Measurements from ENCODE around the gene PC. TPM values are rescaled to one million over a fixed set of nuclear protein-coding genes. Genes with fewer than 3 reads are reported as not detected.
A peak's percentile ranks its signal among the peaks of the same experiment; 100 is the strongest.
"Not testable (repeated sequence)": the region's sequence is repeated elsewhere in the genome, so short reads cannot be mapped to it uniquely, and the experiment has no call there.

PC gene
- total RNA-seq, 1 donor from 2014 or later = 4.7 TPM

DNA sequence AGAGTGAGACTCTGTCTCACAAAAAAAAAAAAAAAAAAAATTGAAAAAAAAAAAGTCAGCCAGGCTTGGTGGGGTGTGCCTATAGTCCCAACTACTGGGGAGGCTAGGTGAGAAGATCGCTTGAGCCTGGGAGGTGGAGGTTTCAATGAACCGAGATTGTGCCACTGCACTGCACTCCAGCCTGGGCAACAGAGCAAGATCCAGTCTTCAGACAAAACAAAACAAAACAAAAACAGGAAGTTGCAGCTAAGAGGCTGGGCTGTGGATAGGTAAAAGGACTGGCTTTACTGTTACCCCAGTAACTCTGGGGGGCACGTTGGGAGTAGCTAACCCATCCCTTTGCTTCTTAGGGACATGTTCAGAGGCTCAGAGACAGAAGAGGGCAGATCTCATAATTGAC is 6.3 kb upstream of the PC start:
- TF ChIP-seq, protein P1, sequence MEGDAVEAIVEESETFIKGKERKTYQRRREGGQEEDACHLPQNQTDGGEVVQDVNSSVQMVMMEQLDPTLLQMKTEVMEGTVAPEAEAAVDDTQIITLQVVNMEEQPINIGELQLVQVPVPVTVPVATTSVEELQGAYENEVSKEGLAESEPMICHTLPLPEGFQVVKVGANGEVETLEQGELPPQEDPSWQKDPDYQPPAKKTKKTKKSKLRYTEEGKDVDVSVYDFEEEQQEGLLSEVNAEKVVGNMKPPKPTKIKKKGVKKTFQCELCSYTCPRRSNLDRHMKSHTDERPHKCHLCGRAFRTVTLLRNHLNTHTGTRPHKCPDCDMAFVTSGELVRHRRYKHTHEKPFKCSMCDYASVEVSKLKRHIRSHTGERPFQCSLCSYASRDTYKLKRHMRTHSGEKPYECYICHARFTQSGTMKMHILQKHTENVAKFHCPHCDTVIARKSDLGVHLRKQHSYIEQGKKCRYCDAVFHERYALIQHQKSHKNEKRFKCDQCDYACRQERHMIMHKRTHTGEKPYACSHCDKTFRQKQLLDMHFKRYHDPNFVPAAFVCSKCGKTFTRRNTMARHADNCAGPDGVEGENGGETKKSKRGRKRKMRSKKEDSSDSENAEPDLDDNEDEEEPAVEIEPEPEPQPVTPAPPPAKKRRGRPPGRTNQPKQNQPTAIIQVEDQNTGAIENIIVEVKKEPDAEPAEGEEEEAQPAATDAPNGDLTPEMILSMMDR (conservative IDR thresholded peaks at IDR 0.05; ENCODE audit: low read depth, low read length) = no peak
- no peak for DNase-seq (ENCODE audit: low read depth)

DNA sequence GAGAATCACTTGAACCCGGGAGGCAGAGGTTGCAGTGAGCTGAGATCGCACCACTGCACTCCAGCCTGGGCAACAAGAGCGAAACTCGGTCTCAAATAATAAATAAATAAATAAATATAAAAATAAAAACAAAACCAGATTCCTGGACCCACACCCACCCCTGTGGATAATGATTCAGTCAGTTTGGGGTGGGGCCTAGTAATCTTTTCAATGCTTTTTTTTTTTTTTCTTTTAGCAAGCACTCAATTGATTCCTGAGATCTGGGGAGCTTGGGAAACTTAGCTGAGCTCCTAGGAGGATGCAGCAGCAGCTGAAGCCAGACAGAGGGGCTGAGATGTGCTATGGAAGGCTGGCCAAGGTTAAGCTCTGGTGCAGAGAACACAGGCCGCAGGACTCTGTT is 4.6 kb upstream of the PC start:
- DNase-seq (ENCODE audit: low read depth) = no peak
- TF ChIP-seq, protein P1 (conservative IDR thresholded peaks at IDR 0.05; ENCODE audit: low read depth, low read length) = no peak
- no peak overlapping the region for H3K4me3 ChIP-seq (ENCODE audit: low read depth, low read length)

More for the DNA sequence above, 6.3 kb upstream of the PC start:
- no peak overlapping the region for H3K4me3 ChIP-seq (ENCODE audit: low read depth, low read length)

DNA sequence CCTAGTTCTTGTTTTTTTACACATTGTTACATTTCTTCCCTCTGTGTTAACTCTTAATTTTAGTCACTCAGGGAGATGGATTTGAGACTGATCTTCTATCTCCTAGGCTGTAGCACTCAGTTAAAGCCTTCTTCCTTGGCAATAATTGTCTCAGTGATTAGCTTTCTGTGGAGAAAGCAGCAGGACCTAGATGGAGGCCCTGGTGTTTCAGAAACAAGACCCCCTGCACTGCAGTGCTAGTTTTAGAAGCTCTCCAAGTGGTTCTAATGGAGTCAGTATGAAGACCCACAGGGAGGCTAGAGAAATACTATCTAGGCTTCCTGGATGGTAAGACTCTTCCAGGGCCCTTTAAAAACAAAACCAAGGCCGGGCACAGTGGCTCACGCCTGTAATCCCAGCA is 4.1 kb upstream of the PC start:
- TF ChIP-seq, protein P1 (conservative IDR thresholded peaks at IDR 0.05; ENCODE audit: low read depth, low read length) = no peak
- no peak for DNase-seq (ENCODE audit: low read depth)
- H3K4me3 ChIP-seq (ENCODE audit: low read depth, low read length) = no peak overlapping the region

DNA sequence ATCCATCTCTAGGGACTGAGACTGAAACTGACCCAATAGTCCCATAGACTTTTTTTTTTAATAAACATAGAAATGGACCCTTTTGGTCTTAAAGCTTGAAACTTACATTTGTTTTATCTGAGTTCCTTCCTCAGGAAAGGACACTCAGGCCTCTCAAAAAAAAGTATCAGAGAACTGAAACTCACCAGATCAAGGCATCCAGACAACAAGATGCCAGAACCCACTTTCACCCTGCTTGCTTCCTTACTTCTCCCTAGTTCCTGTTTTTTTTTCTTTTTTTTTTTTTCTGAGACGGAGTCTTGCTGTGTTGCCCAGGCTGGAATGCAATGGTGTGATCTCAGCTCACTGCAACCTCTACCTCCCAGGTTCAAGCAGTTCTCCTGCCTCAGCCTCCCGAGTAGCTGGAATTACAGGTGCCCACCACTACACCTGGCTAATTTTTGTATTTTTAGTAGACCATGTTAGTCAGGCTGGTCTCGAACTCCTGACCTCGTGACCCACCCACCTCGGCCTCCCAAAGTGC is 3.6 kb upstream of the PC start:
- not testable (repeated sequence) for DNase-seq (ENCODE audit: low read depth); H3K4me3 ChIP-seq (ENCODE audit: low read depth, low read length)

DNA sequence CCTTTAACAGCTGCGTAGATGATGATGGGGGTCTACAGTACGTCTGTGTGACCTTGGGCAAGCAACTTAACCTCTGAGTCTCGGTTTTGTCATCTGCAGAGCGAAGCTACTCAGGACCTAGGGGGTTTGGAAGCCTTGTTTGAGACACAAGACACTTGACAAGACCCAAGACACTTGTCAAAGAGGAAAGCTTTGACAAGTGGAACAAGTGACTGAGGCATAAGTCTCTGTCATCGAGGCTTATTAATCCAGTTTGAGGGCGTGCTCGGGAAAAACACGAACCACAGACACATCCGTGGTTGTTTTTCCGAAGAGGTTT is 732 bp upstream of the PC start:
- TF ChIP-seq, protein P1 (conservative IDR thresholded peaks at IDR 0.05; ENCODE audit: low read depth, low read length) = no peak
- H3K4me3 ChIP-seq (ENCODE audit: low read depth, low read length) = peak overlapping the region; percentile 43
- no peak for DNase-seq (ENCODE audit: low read depth)

DNA sequence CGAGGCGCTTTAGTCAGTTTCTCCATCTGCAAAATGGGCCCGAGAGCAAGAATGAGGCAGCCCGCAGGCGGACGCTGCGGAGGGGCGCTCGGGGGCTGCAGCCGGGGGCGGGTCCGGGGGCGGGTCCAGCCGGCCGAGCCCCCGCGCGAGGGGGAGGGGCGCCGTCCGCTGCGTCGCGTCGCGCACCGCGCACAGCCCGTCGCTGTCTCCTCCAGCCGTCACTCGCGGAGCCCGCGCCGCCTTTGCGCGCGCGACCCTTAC is 282 bp downstream of the PC start:
- TF ChIP-seq, protein P1 (conservative IDR thresholded peaks at IDR 0.05; ENCODE audit: low read depth, low read length) = no peak
- peak overlapping the region; percentile 74 for H3K4me3 ChIP-seq (ENCODE audit: low read depth, low read length)
- DNase-seq (ENCODE audit: low read depth) = no peak

DNA sequence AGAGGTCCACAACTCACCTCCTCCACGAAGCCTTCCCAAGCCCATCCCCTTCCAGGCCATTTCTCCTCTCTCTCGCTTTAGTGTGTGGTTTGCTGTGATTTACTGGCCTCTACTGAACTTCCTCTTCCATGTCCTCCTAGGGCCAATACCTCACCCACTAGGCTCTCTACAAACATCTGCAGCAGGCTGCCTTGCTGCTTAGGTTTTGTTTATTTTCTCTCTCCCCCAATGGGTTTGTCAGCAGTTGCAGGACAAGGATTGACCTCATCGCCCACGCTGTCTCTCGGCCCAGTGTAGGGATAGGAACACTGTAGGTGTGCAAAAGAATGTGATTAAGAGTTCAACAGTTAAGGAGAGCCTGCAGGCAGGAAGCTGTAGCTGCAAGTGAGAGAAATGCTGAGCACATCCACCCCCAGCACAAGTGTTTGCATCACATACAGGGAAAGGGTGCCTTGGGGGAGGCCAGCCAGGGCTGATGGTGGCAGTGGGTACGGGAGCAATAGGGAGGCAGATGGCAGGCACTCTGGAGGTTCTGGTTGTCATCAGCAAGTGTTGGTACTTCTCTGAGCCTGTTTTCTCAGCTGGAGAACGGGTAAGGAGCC is 1.4 kb downstream of the PC start:
- TF ChIP-seq, protein P1 (conservative IDR thresholded peaks at IDR 0.05; ENCODE audit: low read depth, low read length) = peak; percentile 33
- H3K4me3 ChIP-seq (ENCODE audit: low read depth, low read length) = no peak overlapping the region

More for the DNA sequence above, 1.4 kb downstream of the PC start:
- peak; percentile 40 for DNase-seq (ENCODE audit: low read depth)

Data from epithelial cell of proximal tubule (primary cell).